Fibroblast of the conjunctiva (primary cell): ENCODE results near the gene PRMT7.

Source experiments
- DNase-seq: peaks from one replicate; pipeline ENCODE4 v3.0.0-alpha.2; 2010; ENCODE audit warnings: low read depth

Gene PRMT7

GRCh38 chr16:68376590-68376989 lies 65.8 kb downstream of the PRMT7 start:
- no peak for DNase-seq

GRCh38 chr16:68377221-68377620 lies 66.4 kb downstream of the PRMT7 start:
- no peak for DNase-seq

- DNase-seq: no peak
Measured at GRCh38 chr16:68377667-68378393, 67.0 kb downstream of the PRMT7 start.

- no peak for DNase-seq
Measured at GRCh38 chr16:68378436-68379415, 67.9 kb downstream of the PRMT7 start.

GRCh38 chr16:68379472-68380347 lies 68.9 kb downstream of the PRMT7 start:
- DNase-seq: no peak

- DNase-seq: no peak
Measured at GRCh38 chr16:68380348-68380670, 69.5 kb downstream of the PRMT7 start.

- no peak for DNase-seq
Measured at GRCh38 chr16:68380676-68381362, 70.0 kb downstream of the PRMT7 start.

GRCh38 chr16:68381363-68381724 lies 70.5 kb downstream of the PRMT7 start:
- DNase-seq: no peak

- DNase-seq: no peak
Measured at GRCh38 chr16:68382296-68382718, 71.5 kb downstream of the PRMT7 start.

- DNase-seq: no peak
Measured at GRCh38 chr16:68383858-68384257, 73.0 kb downstream of the PRMT7 start.

GRCh38 chr16:68384288-68385161 lies 73.7 kb downstream of the PRMT7 start:
- DNase-seq: no peak

- DNase-seq: no peak
Measured at GRCh38 chr16:68385371-68385770, 74.6 kb downstream of the PRMT7 start.

GRCh38 chr16:68386628-68387027 lies 75.8 kb downstream of the PRMT7 start:
- DNase-seq: no peak

- DNase-seq: no peak
Measured at GRCh38 chr16:68387301-68387700, 76.5 kb downstream of the PRMT7 start.

- DNase-seq: no peak
Measured at GRCh38 chr16:68388124-68388523, 77.3 kb downstream of the PRMT7 start.

GRCh38 chr16:68389006-68389405 lies 78.2 kb downstream of the PRMT7 start:
- DNase-seq: no peak

- DNase-seq: no peak
Measured at GRCh38 chr16:68389750-68390371, 79.0 kb downstream of the PRMT7 start.

- no peak for DNase-seq
Measured at GRCh38 chr16:68393333-68393732, 82.5 kb downstream of the PRMT7 start.

- no peak for DNase-seq
Measured at GRCh38 chr16:68395167-68395786, 84.5 kb downstream of the PRMT7 start.

- no peak for DNase-seq
Measured at GRCh38 chr16:68395815-68396214, 85.0 kb downstream of the PRMT7 start.
